Measurements from ENCODE around the gene GPR180. TPM values are rescaled to one million over a fixed set of nuclear protein-coding genes. Genes with fewer than 3 reads are reported as not detected.

GPR180 gene
- total RNA-seq, 1 donor from 2014 or later, result 11.7 TPM

DNA sequence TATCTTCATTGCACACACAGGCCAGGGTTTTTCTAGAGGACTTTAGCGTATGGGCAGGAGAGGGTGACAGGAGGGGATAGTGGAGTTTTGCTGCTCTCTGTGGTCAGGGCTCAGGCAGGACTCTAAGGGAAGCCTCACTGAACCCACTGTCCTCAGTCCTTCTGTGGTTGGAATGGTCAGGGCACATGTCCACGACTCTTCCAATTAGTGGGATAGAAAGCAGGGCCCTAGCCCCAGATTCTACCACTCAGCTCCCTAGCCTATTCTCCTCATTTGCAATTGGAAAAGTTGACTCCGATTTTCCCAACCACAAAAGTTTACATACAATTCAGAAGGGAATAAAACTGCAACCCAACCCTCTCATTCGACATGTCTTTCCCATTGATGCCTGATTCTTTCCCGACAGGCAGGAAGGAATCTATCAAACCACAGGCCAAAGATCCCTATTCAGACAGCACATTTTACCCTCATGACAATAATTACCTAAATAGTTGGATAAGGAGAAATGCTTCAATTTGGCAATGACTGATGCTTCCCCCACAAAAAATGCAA is 43.9 kb upstream of the GPR180 start:
- TF ChIP-seq, protein P1, sequence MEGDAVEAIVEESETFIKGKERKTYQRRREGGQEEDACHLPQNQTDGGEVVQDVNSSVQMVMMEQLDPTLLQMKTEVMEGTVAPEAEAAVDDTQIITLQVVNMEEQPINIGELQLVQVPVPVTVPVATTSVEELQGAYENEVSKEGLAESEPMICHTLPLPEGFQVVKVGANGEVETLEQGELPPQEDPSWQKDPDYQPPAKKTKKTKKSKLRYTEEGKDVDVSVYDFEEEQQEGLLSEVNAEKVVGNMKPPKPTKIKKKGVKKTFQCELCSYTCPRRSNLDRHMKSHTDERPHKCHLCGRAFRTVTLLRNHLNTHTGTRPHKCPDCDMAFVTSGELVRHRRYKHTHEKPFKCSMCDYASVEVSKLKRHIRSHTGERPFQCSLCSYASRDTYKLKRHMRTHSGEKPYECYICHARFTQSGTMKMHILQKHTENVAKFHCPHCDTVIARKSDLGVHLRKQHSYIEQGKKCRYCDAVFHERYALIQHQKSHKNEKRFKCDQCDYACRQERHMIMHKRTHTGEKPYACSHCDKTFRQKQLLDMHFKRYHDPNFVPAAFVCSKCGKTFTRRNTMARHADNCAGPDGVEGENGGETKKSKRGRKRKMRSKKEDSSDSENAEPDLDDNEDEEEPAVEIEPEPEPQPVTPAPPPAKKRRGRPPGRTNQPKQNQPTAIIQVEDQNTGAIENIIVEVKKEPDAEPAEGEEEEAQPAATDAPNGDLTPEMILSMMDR (IDR thresholded peaks at IDR 0.05), result no peak
- Mint-ChIP-seq H3K4me1 (ENCODE audit: low read depth) (no peaks in the 10 kb centered on the region), H3K27ac (ENCODE audit: unreplicated experiment) (no peak overlapping the region), H3K4me3 (ENCODE audit: unreplicated experiment) (no peak overlapping the region), H3K9me3 (ENCODE audit: low read depth) (no peaks in the 10 kb centered on the region), H3K36me3 (ENCODE audit: low read depth) (peaks cover 2% of the 10 kb centered on the region), H3K27me3 (ENCODE audit: low read depth) (no peaks in the 10 kb centered on the region)
- no peak for DNase-seq (ENCODE audit: low spot score)

DNA sequence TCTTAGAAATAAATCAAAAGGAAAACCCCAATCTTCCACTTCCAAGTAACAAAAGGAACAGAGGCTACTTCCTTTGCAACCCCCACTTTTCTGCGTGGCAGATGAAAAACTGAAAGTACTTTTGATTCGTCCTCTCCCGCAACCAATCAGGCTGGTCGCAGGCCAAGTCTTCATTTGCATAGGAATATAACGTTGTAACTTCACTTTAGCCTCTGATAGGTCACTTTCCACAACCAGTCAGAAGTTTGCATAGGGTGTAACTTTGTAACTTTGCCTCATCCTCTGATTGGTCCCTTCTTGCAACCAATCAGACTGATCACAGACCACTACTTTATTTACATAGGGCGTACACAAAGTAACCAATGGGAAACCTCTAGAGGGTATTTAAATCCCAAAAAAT is 42.9 kb upstream of the GPR180 start:
- Mint-ChIP-seq H3K27ac (ENCODE audit: unreplicated experiment) (no peak overlapping the region), H3K4me1 (ENCODE audit: low read depth) (no peaks in the 10 kb centered on the region), H3K9me3 (ENCODE audit: low read depth) (no peaks in the 10 kb centered on the region), H3K36me3 (ENCODE audit: low read depth) (peaks cover 2% of the 10 kb centered on the region), H3K27me3 (ENCODE audit: low read depth) (no peaks in the 10 kb centered on the region), H3K4me3 (ENCODE audit: unreplicated experiment) (no peak overlapping the region)
- TF ChIP-seq, protein P1 (IDR thresholded peaks at IDR 0.05), result no peak
- DNase-seq (ENCODE audit: low spot score), result no peak

DNA sequence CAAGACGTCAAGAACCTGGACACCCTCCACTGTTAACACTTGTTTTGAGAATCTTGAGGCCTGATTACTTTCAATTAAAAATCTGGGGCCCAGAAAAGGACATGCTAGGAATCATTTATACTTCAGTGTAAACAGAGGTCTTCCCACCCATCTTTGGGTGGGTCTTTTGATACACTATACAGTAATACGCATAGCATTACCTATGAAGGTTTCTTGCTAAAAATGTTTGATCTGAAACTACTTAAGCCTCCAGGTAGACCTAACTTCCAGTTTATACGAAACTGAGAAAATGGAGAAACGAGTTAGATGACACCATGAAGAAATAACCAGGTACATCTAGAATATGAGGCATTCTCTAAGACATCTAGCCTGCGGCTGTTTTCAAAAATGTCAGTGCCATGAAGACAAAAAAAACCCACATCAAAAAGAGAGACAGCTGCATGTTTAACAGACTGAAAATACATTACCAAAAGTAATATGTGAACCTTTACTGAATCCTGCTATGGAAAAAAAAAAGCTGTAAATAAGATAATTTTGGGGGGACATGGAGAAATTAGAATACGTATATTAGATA is 42.3 kb upstream of the GPR180 start:
- no peaks in the 10 kb centered on the region for H3K9me3 Mint-ChIP-seq (ENCODE audit: low read depth)
- peaks cover 2% of the 10 kb centered on the region for H3K36me3 Mint-ChIP-seq (ENCODE audit: low read depth)
- H3K27ac Mint-ChIP-seq (ENCODE audit: unreplicated experiment), result no peak overlapping the region
- no peaks in the 10 kb centered on the region for H3K27me3 Mint-ChIP-seq (ENCODE audit: low read depth)
- TF ChIP-seq, protein P1 (IDR thresholded peaks at IDR 0.05), result no peak
- no peak overlapping the region for H3K4me3 Mint-ChIP-seq (ENCODE audit: unreplicated experiment)
- no peaks in the 10 kb centered on the region for H3K4me1 Mint-ChIP-seq (ENCODE audit: low read depth)
- DNase-seq (ENCODE audit: low spot score), result no peak

DNA sequence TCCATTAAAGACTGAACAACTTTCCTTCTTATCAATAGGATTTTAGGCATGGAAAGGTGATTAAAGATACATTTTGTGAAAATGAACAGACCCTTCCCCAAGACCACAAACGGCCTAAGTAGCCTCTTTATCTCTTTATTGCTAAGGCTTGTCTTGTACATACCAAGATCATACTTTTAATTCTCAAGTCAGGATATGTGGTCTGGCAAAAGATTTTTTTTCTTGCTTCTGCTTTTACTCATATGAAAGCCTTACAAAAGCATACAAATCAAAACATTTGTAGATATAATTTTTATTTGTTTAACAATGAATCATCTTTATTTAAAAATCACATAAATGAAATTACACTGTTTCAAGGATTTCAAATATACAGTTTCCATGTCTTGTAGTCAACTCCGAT is 41.5 kb upstream of the GPR180 start:
- no peaks in the 10 kb centered on the region for H3K4me1 Mint-ChIP-seq (ENCODE audit: low read depth)
- no peaks in the 10 kb centered on the region for H3K27me3 Mint-ChIP-seq (ENCODE audit: low read depth)
- TF ChIP-seq, protein P1 (IDR thresholded peaks at IDR 0.05), result no peak
- no peak overlapping the region for H3K27ac Mint-ChIP-seq (ENCODE audit: unreplicated experiment)
- H3K36me3 Mint-ChIP-seq (ENCODE audit: low read depth), result peaks cover 2% of the 10 kb centered on the region
- H3K9me3 Mint-ChIP-seq (ENCODE audit: low read depth), result no peaks in the 10 kb centered on the region
- no peak for DNase-seq (ENCODE audit: low spot score)
- H3K4me3 Mint-ChIP-seq (ENCODE audit: unreplicated experiment), result no peak overlapping the region

DNA sequence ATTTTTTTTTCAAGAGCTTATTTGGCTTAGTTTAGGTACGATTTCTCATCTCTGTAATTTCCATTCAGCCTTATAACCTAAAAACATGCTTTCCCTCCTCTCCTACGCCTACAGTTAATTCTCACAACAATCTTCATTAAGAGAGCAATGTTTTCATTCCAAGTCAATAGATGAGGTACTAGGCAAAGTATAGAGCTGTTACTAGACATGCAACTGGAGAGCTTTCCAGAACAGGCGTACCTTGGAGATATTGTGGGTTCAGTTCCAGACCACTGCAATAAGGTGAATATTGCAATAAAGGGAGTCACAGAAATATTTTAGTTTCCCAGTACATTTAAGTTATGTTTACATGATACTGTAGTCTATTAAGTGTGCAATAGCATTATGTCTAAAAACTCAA is 40.5 kb upstream of the GPR180 start:
- Mint-ChIP-seq H3K27ac (ENCODE audit: unreplicated experiment) (no peak overlapping the region), H3K36me3 (ENCODE audit: low read depth) (peaks cover 2% of the 10 kb centered on the region), H3K9me3 (ENCODE audit: low read depth) (no peaks in the 10 kb centered on the region)

More for the DNA sequence above, 40.5 kb upstream of the GPR180 start:
- TF ChIP-seq, protein P1 (IDR thresholded peaks at IDR 0.05), result no peak
- H3K27me3 Mint-ChIP-seq (ENCODE audit: low read depth), result no peaks in the 10 kb centered on the region
- DNase-seq (ENCODE audit: low spot score), result no peak
- H3K4me3 Mint-ChIP-seq (ENCODE audit: unreplicated experiment), result no peak overlapping the region
- no peaks in the 10 kb centered on the region for H3K4me1 Mint-ChIP-seq (ENCODE audit: low read depth)

Data from chondrocyte (in vitro differentiated cells).